Osteoblast (primary cell): ENCODE data around the gene ZNF750. TPM values are rescaled to one million over a fixed set of nuclear protein-coding genes. Genes with fewer than 3 reads are reported as not detected.

Source experiments
- DNase-seq: peaks from one replicate; pipeline ENCODE4 v3.0.0; 2011; ENCODE audit warnings: low spot score, mixed read lengths; ENCODE audit not compliant: insufficient read length; ENCODE audit errors: missing footprints
- H2AFZ ChIP-seq: 2 replicates; pipeline ENCODE4 v1.6.0; 2011; ENCODE audit warnings: mild to moderate bottlenecking, low read length
- H3K27ac ChIP-seq: 2 replicates; pipeline ENCODE4 v1.5.1; 2011; ENCODE audit warnings: mild to moderate bottlenecking, low read depth, low read length, moderate library complexity
- H3K27me3 ChIP-seq: 2 replicates; pipeline ENCODE4 v1.6.0; 2012; ENCODE audit warnings: mild to moderate bottlenecking, control low read depth, inconsistent platforms, low read length, moderate library complexity; ENCODE audit not compliant: insufficient read depth
- H3K36me3 ChIP-seq: 2 replicates; pipeline ENCODE4 v1.5.1; 2011; ENCODE audit warnings: mild to moderate bottlenecking, low read length, control low read depth, moderate library complexity; ENCODE audit not compliant: insufficient read depth
- H3K4me1 ChIP-seq: 2 replicates; pipeline ENCODE4 v1.5.1; 2011; ENCODE audit warnings: mild to moderate bottlenecking, low read length, control low read depth, moderate library complexity; ENCODE audit not compliant: insufficient read depth
- H3K4me2 ChIP-seq: 2 replicates; pipeline ENCODE4 v1.6.0; 2011; ENCODE audit warnings: mild to moderate bottlenecking, low read length; ENCODE audit not compliant: insufficient read depth
- H3K4me3 ChIP-seq: fragments of 200-600 bp; sonication (generic); 3 replicates; pipeline ENCODE4 v1.5.1; 2012; ENCODE audit warnings: mild to moderate bottlenecking, low read length, inconsistent platforms; ENCODE audit not compliant: insufficient read depth
- H3K79me2 ChIP-seq: 2 replicates; pipeline ENCODE4 v1.6.0; 2012; ENCODE audit warnings: mild to moderate bottlenecking, low read length, control low read depth, inconsistent platforms; ENCODE audit not compliant: insufficient read depth
- H3K9me3 ChIP-seq: 2 replicates; pipeline ENCODE4 v1.5.1; 2011; ENCODE audit warnings: low read depth, low read length, control low read depth
- H4K20me1 ChIP-seq: 2 replicates; pipeline ENCODE4 v1.6.0; 2012; ENCODE audit warnings: mild to moderate bottlenecking, low read length, control low read depth; ENCODE audit not compliant: insufficient read depth
- total RNA-seq: library from RNA; depleted of rRNA; stranded (reverse); fragments of >200 nt; gene quantifications from 2 replicates; pipeline ENCODE4 v1.2.3, GENCODE V29; 2012
- TF ChIP-seq, protein P1 (sequence below): IDR thresholded peaks from 2 replicates; pipeline ENCODE4 v1.5.1; 2011; ENCODE audit warnings: mild to moderate bottlenecking, low read depth, low read length, moderate library complexity; ENCODE audit errors: extremely low read depth

Gene ZNF750
- total RNA-seq, 1 donor: not detected

DNA sequence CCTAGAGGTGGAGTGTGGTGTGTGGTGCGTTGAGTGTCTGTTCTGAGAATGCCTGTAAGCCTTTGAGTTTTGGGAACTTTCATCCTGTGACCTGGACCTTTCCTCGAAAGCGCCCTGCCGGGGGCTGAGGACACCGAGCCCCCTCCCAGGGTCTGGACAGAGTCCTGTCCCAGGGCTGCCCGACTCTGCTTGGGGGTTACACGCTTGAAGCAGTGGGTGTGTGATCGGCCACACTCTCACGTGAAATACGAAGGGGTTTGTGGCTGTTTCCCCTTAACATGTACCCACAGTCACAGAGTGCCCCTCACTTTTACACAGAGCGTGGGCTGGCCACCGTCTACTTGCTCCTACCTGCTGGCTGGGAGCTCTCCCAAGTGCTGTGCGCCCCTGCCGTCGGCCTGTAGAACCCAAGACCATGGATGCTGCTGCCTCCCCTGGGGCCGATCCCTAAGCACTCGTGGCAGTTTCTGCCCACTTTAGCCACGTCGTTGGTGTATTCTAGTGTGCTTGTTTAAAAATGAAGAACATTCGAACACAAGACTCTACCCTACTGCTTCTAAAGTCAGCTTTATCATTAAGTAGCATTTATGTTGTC, 6.8 kb downstream of the ZNF750 start:
- Histone ChIP-seq H3K4me3 (no peak overlapping the region), H3K4me1 (peaks cover 10% of the 10 kb centered on the region), H2AFZ (no peak overlapping the region), H3K27ac (no peak overlapping the region), H3K4me2 (no peak overlapping the region), H3K27me3 (no peaks in the 10 kb centered on the region), H3K9me3 (no peaks in the 10 kb centered on the region), H3K79me2 (no peaks in the 10 kb centered on the region), H3K36me3 (no peaks in the 10 kb centered on the region), H4K20me1 (no peaks in the 10 kb centered on the region)
- TF ChIP-seq, protein P1, sequence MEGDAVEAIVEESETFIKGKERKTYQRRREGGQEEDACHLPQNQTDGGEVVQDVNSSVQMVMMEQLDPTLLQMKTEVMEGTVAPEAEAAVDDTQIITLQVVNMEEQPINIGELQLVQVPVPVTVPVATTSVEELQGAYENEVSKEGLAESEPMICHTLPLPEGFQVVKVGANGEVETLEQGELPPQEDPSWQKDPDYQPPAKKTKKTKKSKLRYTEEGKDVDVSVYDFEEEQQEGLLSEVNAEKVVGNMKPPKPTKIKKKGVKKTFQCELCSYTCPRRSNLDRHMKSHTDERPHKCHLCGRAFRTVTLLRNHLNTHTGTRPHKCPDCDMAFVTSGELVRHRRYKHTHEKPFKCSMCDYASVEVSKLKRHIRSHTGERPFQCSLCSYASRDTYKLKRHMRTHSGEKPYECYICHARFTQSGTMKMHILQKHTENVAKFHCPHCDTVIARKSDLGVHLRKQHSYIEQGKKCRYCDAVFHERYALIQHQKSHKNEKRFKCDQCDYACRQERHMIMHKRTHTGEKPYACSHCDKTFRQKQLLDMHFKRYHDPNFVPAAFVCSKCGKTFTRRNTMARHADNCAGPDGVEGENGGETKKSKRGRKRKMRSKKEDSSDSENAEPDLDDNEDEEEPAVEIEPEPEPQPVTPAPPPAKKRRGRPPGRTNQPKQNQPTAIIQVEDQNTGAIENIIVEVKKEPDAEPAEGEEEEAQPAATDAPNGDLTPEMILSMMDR: no peak
- peak; percentile 58 for DNase-seq

DNA sequence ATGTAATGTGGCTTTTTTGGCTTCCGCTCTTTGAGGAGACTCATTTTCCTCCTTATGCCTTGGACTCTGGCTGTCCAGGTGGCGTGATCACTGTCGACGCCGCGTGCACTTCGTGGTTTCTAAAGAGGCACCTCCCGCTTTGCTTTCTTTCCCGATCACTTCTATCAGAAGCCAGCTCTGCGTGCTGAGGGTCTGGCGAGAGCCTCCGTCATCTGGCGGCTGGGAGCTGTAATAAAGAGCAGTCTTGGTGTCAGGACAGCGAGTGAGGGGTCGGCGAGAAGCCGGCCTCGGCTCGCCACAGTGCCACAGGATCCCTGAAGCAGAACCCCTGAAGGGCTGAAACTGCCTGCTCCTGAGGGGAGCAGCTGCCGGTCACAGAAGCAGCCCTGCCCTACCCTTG, 7.4 kb downstream of the ZNF750 start:
- no peaks in the 10 kb centered on the region for H4K20me1 ChIP-seq
- no peaks in the 10 kb centered on the region for H3K79me2 ChIP-seq
- no peaks in the 10 kb centered on the region for H3K27me3 ChIP-seq
- no peak overlapping the region for H3K4me2 ChIP-seq
- H2AFZ ChIP-seq: no peak overlapping the region
- peaks cover 5% of the 10 kb centered on the region for H3K4me1 ChIP-seq
- peaks cover under 1% of the 10 kb centered on the region for H3K36me3 ChIP-seq
- H3K27ac ChIP-seq: no peak overlapping the region
- H3K4me3 ChIP-seq: no peak overlapping the region
- TF ChIP-seq, protein P1: no peak
- H3K9me3 ChIP-seq: no peaks in the 10 kb centered on the region
- peak; percentile 32 for DNase-seq

DNA sequence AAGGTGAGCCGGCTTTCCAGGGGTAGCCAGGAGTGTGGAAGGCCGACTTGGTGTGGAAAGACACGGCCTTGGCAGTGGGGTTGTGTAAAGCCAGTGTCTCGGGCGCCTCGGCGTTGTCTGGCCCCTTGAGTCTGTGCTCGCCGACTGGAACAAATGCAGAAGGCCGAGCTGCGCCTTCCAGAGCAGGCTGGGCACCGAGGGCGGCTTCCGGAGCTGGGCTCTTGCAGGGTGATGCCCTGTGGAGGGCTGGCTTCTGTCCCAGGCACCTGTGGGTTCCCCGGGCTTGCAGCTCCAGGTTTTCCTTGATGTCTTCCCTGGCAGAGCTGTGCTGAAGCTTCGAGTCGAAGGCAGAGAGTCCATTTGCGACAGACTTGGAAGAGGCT, 8.0 kb downstream of the ZNF750 start:
- Histone ChIP-seq H3K27ac (no peak overlapping the region), H3K79me2 (no peaks in the 10 kb centered on the region), H3K27me3 (no peaks in the 10 kb centered on the region), H4K20me1 (no peaks in the 10 kb centered on the region), H3K4me2 (no peak overlapping the region), H3K9me3 (no peaks in the 10 kb centered on the region), H2AFZ (no peak overlapping the region), H3K4me1 (no peaks in the 10 kb centered on the region), H3K4me3 (no peak overlapping the region), H3K36me3 (peaks cover 5% of the 10 kb centered on the region)
- no peak for DNase-seq
- TF ChIP-seq, protein P1: no peak

DNA sequence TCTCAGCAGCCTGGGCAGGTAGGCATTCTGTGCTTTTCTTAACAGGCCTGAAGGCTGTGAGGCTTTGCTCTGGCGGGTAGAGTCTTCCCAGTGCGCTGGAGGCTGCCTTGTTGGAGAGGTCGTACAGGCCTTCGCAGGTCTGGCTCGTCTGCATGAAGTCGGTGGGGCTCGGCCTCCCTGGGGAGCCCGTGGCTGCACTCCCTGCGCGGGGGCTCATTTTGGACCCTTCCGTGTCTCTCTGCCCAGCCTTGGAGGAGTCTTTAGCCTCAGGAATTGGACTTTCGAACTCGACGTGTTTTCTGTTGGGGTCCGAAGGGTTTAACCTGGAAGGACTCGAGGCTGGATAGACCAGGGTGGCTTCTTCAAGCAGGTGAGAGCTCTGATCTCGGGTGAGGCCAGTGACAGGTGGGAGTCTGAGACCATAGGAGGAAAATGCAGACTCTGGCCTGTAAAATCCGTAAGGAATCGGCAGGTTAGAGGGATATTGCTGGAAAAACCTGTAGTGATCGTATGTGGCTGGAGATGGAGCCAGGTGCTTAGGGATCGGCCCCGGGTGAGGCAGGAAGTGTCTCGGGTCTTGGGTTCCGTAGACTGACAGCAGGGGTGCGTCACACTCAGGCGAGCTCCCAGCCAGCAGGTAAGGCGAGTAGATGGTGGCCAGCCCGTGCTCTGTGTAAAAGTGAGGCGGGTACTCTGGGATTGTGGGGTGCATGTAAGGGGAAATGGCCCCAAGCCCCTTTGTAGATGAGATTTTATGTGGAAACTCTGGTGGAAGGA, 8.6 kb downstream of the ZNF750 start:
- Histone ChIP-seq H3K36me3 (peaks cover 5% of the 10 kb centered on the region), H2AFZ (no peak overlapping the region)
- TF ChIP-seq, protein P1: no peak

More for the DNA sequence above, 8.6 kb downstream of the ZNF750 start:
- Histone ChIP-seq H3K4me2 (no peak overlapping the region), H3K27me3 (no peaks in the 10 kb centered on the region), H3K4me3 (no peak overlapping the region), H3K9me3 (no peaks in the 10 kb centered on the region), H3K27ac (no peak overlapping the region), H4K20me1 (no peaks in the 10 kb centered on the region), H3K4me1 (no peaks in the 10 kb centered on the region), H3K79me2 (no peaks in the 10 kb centered on the region)
- no peak for DNase-seq
